SU-DHL-6 (cell line): ENCODE measurements around the gene MYBBP1A.

Experiments
- H2AFZ ChIP-seq: fragments of 200-600 bp; sonication (generic); 2 replicates; pipeline ENCODE4 v1.6.1; 2014; ENCODE audit warnings: low read depth, mild to moderate bottlenecking, moderate library complexity, mixed read lengths, antibody characterized with exemption, low read length; ENCODE audit not compliant: severe bottlenecking
- H3F3A ChIP-seq: fragments of 200-600 bp; shearing (Covaris generic); 2 replicates; pipeline ENCODE4 v1.6.0; 2016; ENCODE audit warnings: antibody characterized with exemption, mild to moderate bottlenecking; ENCODE audit not compliant: insufficient read depth
- H3K27ac ChIP-seq: fragments of 200-600 bp; sonication (generic); 2 replicates; pipeline ENCODE4 v1.5.1; 2016; ENCODE audit warnings: low read depth, mild to moderate bottlenecking, low read length, moderate library complexity, mixed read lengths
- H3K27me3 ChIP-seq: fragments of 200-600 bp; sonication (generic), shearing (Covaris generic); 2 replicates; pipeline ENCODE4 v1.6.0; 2014; ENCODE audit warnings: mild to moderate bottlenecking, low read length
- H3K36me3 ChIP-seq: fragments of 200-600 bp; sonication (generic); 2 replicates; pipeline ENCODE4 v1.6.1; 2014; ENCODE audit warnings: mild to moderate bottlenecking, low read length, mixed read lengths
- H3K4me2 ChIP-seq: fragments of 300-600, 200-600 bp; shearing (Covaris generic), sonication (generic); 2 replicates; pipeline ENCODE4 v1.6.0; 2014; ENCODE audit warnings: low read length, low read depth, mild to moderate bottlenecking; ENCODE audit not compliant: poor library complexity, severe bottlenecking
- H3K4me3 ChIP-seq: fragments of 200-600 bp; sonication (generic); 2 replicates; pipeline ENCODE4 v1.5.1; 2014; ENCODE audit warnings: antibody characterized with exemption, low read length, mild to moderate bottlenecking, mixed read lengths; ENCODE audit not compliant: insufficient read depth, poor library complexity, severe bottlenecking
- H3K79me2 ChIP-seq: fragments of 200-600 bp; sonication (generic); 2 replicates; pipeline ENCODE4 v1.6.1; 2014; ENCODE audit warnings: mild to moderate bottlenecking, low read length, moderate library complexity; ENCODE audit not compliant: insufficient read depth
- H3K9ac ChIP-seq: fragments of 200-600 bp; sonication (generic); 2 replicates; pipeline ENCODE4 v1.7.0; 2014; ENCODE audit warnings: mild to moderate bottlenecking, low read length
- H3K9me2 ChIP-seq: fragments of 200-600 bp; sonication (generic); replicated peaks from 2 replicates; pipeline ENCODE4 v1.6.1; 2014; ENCODE audit warnings: low read length; ENCODE audit not compliant: insufficient read depth
- H3K9me3 ChIP-seq: fragments of 200-600 bp; sonication (generic); 2 replicates; pipeline ENCODE4 v1.6.1; 2014; ENCODE audit warnings: low read length, mixed read lengths; ENCODE audit not compliant: insufficient read depth
- H4K20me1 ChIP-seq: fragments of 200-600 bp; sonication (generic); 2 replicates; pipeline ENCODE4 v1.6.1; 2014; ENCODE audit warnings: low read depth, mild to moderate bottlenecking, antibody characterized with exemption, low read length, moderate library complexity, mixed read lengths
- EZH2phosphoT487 ChIP-seq: fragments of 200-600 bp; sonication (generic), shearing (Covaris generic); conservative IDR thresholded peaks from 2 replicates; pipeline ENCODE4 v1.6.1; 2018; ENCODE audit warnings: mild to moderate bottlenecking, antibody characterized with exemption, low read length, moderate library complexity, mixed read lengths
- TF ChIP-seq, protein P1 (sequence below): fragments of 200-600 bp; sonication (generic); IDR thresholded peaks from one replicate; pipeline ENCODE4 v1.5.1; 2017; ENCODE audit warnings: antibody characterized with exemption, mild to moderate bottlenecking, low read length, moderate library complexity; ENCODE audit not compliant: insufficient read depth, poor library complexity, severe bottlenecking

Gene MYBBP1A

DNA sequence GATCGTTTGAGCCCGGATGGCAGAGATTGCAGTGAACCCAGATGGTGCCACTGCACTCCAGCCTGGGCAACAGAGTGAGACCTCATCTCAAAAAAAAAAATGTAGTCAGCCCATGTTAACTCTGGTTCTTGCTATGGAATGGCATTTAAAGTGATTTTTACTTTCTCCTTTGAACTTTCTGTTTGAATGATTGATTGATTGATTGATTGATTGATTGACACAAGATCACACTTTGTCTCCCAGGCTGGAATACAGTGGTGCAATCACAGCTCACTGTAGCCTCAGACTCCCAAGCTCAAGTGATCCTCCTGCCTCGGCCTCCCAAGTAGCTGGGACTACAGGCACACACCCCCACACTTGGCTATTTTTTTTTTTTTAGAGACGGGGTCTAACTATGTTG is 46.1 kb upstream of the MYBBP1A start:
- Histone ChIP-seq H3K27ac (no peak overlapping the region), H3K9ac (no peak overlapping the region), H3K9me3 (no peaks in the 10 kb centered on the region), H3K36me3 (no peaks in the 10 kb centered on the region), H3K27me3 (no peaks in the 10 kb centered on the region), H3K4me2 (no peak overlapping the region), H3K4me3 (no peak overlapping the region), H3F3A (no peaks in the 10 kb centered on the region), H3K9me2 (no peaks in the 10 kb centered on the region), H4K20me1 (no peaks in the 10 kb centered on the region), H2AFZ (no peak overlapping the region), H3K79me2 (no peaks in the 10 kb centered on the region)
- TF ChIP-seq EZH2phosphoT487: no peak
- TF ChIP-seq, protein P1, sequence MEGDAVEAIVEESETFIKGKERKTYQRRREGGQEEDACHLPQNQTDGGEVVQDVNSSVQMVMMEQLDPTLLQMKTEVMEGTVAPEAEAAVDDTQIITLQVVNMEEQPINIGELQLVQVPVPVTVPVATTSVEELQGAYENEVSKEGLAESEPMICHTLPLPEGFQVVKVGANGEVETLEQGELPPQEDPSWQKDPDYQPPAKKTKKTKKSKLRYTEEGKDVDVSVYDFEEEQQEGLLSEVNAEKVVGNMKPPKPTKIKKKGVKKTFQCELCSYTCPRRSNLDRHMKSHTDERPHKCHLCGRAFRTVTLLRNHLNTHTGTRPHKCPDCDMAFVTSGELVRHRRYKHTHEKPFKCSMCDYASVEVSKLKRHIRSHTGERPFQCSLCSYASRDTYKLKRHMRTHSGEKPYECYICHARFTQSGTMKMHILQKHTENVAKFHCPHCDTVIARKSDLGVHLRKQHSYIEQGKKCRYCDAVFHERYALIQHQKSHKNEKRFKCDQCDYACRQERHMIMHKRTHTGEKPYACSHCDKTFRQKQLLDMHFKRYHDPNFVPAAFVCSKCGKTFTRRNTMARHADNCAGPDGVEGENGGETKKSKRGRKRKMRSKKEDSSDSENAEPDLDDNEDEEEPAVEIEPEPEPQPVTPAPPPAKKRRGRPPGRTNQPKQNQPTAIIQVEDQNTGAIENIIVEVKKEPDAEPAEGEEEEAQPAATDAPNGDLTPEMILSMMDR: no peak

DNA sequence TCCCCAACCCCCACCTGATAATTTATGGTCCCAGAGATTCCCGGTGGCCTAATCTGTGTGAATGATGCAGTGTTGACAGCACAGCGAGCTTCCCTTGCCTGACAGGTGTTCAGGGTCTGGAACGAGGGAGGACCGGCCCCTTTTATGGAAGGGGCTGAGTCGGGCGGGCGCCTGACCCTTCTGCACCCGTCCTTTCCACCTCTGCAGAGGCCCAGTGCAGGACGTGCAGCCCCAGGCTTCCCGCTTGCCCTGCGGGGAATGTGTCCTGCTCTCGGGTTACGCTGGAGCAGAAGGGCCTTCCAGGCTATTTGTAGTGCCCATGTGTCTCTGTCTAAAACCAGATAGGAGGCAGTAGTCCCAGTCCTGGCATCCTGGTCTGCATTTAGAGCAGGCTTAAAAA is 45.4 kb upstream of the MYBBP1A start:
- H2AFZ ChIP-seq: no peak overlapping the region
- no peaks in the 10 kb centered on the region for H3K27me3 ChIP-seq

DNA sequence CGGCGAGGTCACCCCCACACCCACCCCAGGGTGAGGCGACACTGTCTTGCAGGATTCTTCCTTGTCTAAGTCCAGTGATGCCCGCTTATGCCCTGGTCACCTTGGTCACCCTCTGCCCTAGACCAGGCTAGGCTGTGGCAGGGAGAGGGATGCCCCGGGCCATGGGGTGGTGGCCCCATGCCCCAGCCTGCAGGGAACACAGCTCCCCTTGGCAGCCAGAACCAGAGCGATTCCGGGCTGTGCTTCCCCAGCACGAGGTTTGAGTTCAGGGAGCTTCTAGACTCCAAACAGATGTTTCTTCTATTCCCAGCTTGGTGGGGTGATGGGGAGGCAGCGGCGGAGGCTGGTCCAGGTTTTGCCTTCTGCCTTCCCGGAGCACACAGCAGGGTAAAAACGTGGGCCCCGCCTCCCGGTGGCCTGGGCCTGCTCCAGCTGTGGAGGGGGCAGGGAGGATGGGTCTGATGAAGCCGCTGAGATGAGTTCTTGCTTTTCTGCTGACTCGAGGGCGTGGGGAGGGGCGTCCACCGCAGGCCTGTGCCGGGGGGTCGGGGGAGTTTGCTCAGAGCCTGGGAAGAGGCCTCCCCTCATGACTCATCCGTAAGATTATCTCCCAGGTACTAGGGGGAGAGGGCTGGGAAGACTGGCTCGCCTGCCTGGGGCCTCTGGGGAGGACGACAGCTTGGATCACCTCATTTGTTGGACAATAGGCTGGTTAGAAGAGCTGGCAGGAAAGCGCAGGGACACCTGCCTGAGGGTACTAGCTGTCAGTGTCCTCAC is 44.5 kb upstream of the MYBBP1A start:
- Histone ChIP-seq H3K4me2 (no peak overlapping the region), H3K4me3 (no peak overlapping the region), H3K9me2 (no peaks in the 10 kb centered on the region)

More for the DNA sequence above, 45.4 kb upstream of the MYBBP1A start:
- H3K9me2 ChIP-seq: no peaks in the 10 kb centered on the region
- no peaks in the 10 kb centered on the region for H3K79me2 ChIP-seq
- TF ChIP-seq, protein P1: no peak
- TF ChIP-seq EZH2phosphoT487: no peak
- H4K20me1 ChIP-seq: no peaks in the 10 kb centered on the region
- no peak overlapping the region for H3K9ac ChIP-seq
- H3F3A ChIP-seq: no peaks in the 10 kb centered on the region
- H3K4me3 ChIP-seq: no peak overlapping the region
- no peaks in the 10 kb centered on the region for H3K36me3 ChIP-seq
- no peak overlapping the region for H3K4me2 ChIP-seq
- no peak overlapping the region for H3K27ac ChIP-seq
- H3K9me3 ChIP-seq: no peaks in the 10 kb centered on the region

More for the DNA sequence above, 44.5 kb upstream of the MYBBP1A start:
- Histone ChIP-seq H3K79me2 (no peaks in the 10 kb centered on the region), H3K36me3 (no peaks in the 10 kb centered on the region), H3K27me3 (no peaks in the 10 kb centered on the region), H3K9me3 (no peaks in the 10 kb centered on the region), H3F3A (no peaks in the 10 kb centered on the region), H3K27ac (no peak overlapping the region), H3K9ac (no peak overlapping the region), H4K20me1 (no peaks in the 10 kb centered on the region), H2AFZ (no peak overlapping the region)
- TF ChIP-seq, protein P1: no peak
- TF ChIP-seq EZH2phosphoT487: no peak
